Neural progenitor cell (in vitro differentiated cells): ENCODE data around the gene SMYD3. TPM values are rescaled to one million over a fixed set of nuclear protein-coding genes. Genes with fewer than 3 reads are reported as not detected.

ENCODE experiments used
- DNase-seq: peaks from one replicate; pipeline ENCODE4 v3.0.0-alpha.2; 2016; ENCODE audit warnings: low spot score
- H2AFZ ChIP-seq: fragments of 200-600 bp; sonication (generic); replicated peaks from 2 replicates; pipeline ENCODE4 v1.6.1; 2016; ENCODE audit warnings: antibody characterized with exemption
- H3F3A ChIP-seq: fragments of 200-600 bp; sonication (generic); 2 replicates; pipeline ENCODE4 v1.6.1; 2016; ENCODE audit warnings: antibody characterized with exemption, low read depth
- H3K27ac ChIP-seq: fragments of 200-600 bp; sonication (generic); 2 replicates; pipeline ENCODE4 v1.5.1; 2016; ENCODE audit warnings: mild to moderate bottlenecking
- H3K27me3 ChIP-seq: fragments of 200-600 bp; sonication (generic); 2 replicates; pipeline ENCODE4 v1.6.1; 2016; ENCODE audit warnings: mild to moderate bottlenecking, moderate library complexity
- H3K36me3 ChIP-seq: fragments of 200-600 bp; sonication (generic); 2 replicates; pipeline ENCODE4 v1.5.1; 2016
- H3K4me1 ChIP-seq: fragments of 200-600 bp; sonication (generic); 2 replicates; pipeline ENCODE4 v1.6.1; 2016; ENCODE audit warnings: mixed run types
- H3K4me2 ChIP-seq: fragments of 200-600 bp; sonication (generic); 2 replicates; pipeline ENCODE4 v1.6.1; 2016
- H3K4me3 ChIP-seq: fragments of 200-600 bp; sonication (generic); 2 replicates; pipeline ENCODE4 v1.5.1; 2016
- H3K79me2 ChIP-seq: fragments of 200-600 bp; sonication (generic); 2 replicates; pipeline ENCODE4 v1.6.1; 2016; ENCODE audit warnings: low read depth
- H3K9ac ChIP-seq: fragments of 200-600 bp; sonication (generic); 2 replicates; pipeline ENCODE4 v1.6.1; 2016
- H3K9me3 ChIP-seq: fragments of 200-600 bp; sonication (generic); 2 replicates; pipeline ENCODE4 v1.5.1; 2016; ENCODE audit warnings: low read depth
- H4K20me1 ChIP-seq: fragments of 200-600 bp; sonication (generic); 2 replicates; pipeline ENCODE4 v1.6.1; 2016; ENCODE audit warnings: low read depth
- H3K27ac Mint-ChIP-seq: 3 replicates; pipeline ENCODE4 v1.8.0; 2021; ENCODE audit warnings: mixed read lengths
- H3K27me3 Mint-ChIP-seq: 2 replicates; pipeline ENCODE4 v1.8.0; 2022; ENCODE audit warnings: low read depth, mild to moderate bottlenecking, inconsistent platforms, moderate library complexity, mixed read lengths; ENCODE audit not compliant: insufficient read depth
- H3K36me3 Mint-ChIP-seq: 3 replicates; pipeline ENCODE4 v1.8.0; 2021; ENCODE audit warnings: mixed read lengths
- H3K4me1 Mint-ChIP-seq: 3 replicates; pipeline ENCODE4 v1.8.0; 2021; ENCODE audit warnings: mixed read lengths
- H3K4me3 Mint-ChIP-seq: 3 replicates; pipeline ENCODE4 v1.8.0; 2021; ENCODE audit warnings: mild to moderate bottlenecking, moderate library complexity, mixed read lengths
- H3K9me3 Mint-ChIP-seq: 3 replicates; pipeline ENCODE4 v1.8.0; 2020; ENCODE audit warnings: mixed read lengths
- EZH2 ChIP-seq: fragments of 200-600 bp; sonication (generic); IDR thresholded peaks from 2 replicates; pipeline ENCODE4 v1.6.1; 2017; ENCODE audit warnings: antibody characterized with exemption, mild to moderate bottlenecking, moderate library complexity
- EZH2phosphoT487 ChIP-seq: fragments of 200-600 bp; sonication (generic); IDR thresholded peaks from 2 replicates; pipeline ENCODE4 v1.6.1; 2017; ENCODE audit warnings: antibody characterized with exemption
- total RNA-seq: library from RNA; depleted of rRNA; stranded (reverse); fragments of >200 nt; gene quantifications from 2 replicates; pipeline ENCODE4 v1.2.3, GENCODE V29; 2015; ENCODE audit warnings: low replicate concordance
- TF ChIP-seq, protein P1 (sequence below): fragments of 200-600 bp; sonication (generic); IDR thresholded peaks from 2 replicates; pipeline ENCODE4 v1.5.1; 2017; ENCODE audit warnings: antibody characterized with exemption, mild to moderate bottlenecking

SMYD3 gene
- total RNA-seq: 40.5 and 43.2 TPM in 2 replicates

DNA sequence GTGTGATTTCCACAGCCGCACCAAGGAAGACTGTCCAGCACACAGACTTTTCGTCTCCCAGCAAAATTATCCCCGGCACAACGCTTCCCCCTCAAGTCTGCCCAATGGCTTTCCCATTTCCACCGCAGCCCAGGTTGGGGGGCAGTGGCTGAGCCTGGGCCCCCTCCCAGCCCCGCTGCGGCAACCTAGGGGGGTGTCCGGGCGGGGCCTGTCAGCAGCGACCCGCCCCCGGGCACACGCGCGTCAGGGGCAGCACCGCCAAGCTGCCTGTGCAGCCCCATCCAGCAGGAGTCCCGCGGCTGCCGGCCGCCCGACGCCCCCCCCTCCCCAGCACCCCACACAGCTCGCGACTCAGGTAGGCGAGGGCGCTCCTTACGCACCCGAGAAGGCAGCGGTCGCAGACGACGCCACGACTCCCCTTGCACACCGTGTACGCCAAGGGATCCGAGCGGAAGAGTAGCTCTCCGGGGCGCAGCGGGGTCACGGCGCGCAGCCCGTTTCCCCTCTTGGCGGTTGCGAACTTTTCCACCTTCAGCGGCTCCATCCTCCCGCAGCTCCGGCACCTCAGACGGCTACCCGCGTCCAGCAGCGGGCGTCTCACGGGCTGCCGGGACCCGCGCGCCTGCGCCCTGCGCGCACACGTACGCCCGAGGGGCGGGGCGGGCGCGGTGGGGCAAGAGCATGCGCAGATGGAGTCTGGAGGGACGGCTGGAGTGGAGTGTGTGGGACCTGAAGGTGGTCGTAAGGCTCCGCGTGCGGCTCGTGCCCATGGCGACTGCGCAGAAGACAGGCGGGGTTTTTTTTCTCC lies at the start of gene SMYD3:
TSS of gene SMYD3 (minus strand) at position 606 of the 808 bp plus-strand sequence.
- no peaks in the 10 kb centered on the region for H3F3A ChIP-seq
- Mint-ChIP-seq H3K4me1 (peaks cover 15% of the 10 kb centered on the region), H3K36me3 (peaks cover 4% of the 10 kb centered on the region), H3K27me3 (peaks cover 9% of the 10 kb centered on the region), H3K4me3 (peak within 1 kb of the TSS; percentile 87), H3K27ac (peak within 1 kb of the TSS; percentile 6), H3K9me3 (no peaks in the 10 kb centered on the region)
- TF ChIP-seq EZH2phosphoT487: no peak
- TF ChIP-seq, protein P1, sequence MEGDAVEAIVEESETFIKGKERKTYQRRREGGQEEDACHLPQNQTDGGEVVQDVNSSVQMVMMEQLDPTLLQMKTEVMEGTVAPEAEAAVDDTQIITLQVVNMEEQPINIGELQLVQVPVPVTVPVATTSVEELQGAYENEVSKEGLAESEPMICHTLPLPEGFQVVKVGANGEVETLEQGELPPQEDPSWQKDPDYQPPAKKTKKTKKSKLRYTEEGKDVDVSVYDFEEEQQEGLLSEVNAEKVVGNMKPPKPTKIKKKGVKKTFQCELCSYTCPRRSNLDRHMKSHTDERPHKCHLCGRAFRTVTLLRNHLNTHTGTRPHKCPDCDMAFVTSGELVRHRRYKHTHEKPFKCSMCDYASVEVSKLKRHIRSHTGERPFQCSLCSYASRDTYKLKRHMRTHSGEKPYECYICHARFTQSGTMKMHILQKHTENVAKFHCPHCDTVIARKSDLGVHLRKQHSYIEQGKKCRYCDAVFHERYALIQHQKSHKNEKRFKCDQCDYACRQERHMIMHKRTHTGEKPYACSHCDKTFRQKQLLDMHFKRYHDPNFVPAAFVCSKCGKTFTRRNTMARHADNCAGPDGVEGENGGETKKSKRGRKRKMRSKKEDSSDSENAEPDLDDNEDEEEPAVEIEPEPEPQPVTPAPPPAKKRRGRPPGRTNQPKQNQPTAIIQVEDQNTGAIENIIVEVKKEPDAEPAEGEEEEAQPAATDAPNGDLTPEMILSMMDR: peak; percentile 29
- no peaks in the 10 kb centered on the region for H3K27me3 ChIP-seq
- peak; percentile 94 for DNase-seq
- H3K4me2 ChIP-seq: peak within 1 kb of the TSS; percentile 82
- peak within 1 kb of the TSS; percentile 94 for H2AFZ ChIP-seq
- H3K36me3 ChIP-seq: no peaks in the 10 kb centered on the region
- peak within 1 kb of the TSS; percentile 83 for H3K4me3 ChIP-seq
- peaks cover 11% of the 10 kb centered on the region for H3K4me1 ChIP-seq
- H3K79me2 ChIP-seq: no peaks in the 10 kb centered on the region
- peak within 1 kb of the TSS; percentile 45 for H3K9ac ChIP-seq
- no peak within 1 kb of the TSS for H3K27ac ChIP-seq
- no peaks in the 10 kb centered on the region for H3K9me3 ChIP-seq
- H4K20me1 ChIP-seq: no peaks in the 10 kb centered on the region

- Mint-ChIP-seq H3K27ac (no peak overlapping the region), H3K27me3 (peaks cover 2% of the 10 kb centered on the region), H3K9me3 (no peaks in the 10 kb centered on the region), H3K4me3 (no peak overlapping the region), H3K36me3 (peaks cover 10% of the 10 kb centered on the region), H3K4me1 (no peaks in the 10 kb centered on the region)
- Histone ChIP-seq H3K9me3 (no peaks in the 10 kb centered on the region), H3K4me2 (no peak overlapping the region), H3K36me3 (no peaks in the 10 kb centered on the region), H3K4me3 (no peak overlapping the region), H3K27ac (no peak overlapping the region), H3K79me2 (peaks cover 11% of the 10 kb centered on the region), H3K9ac (no peak overlapping the region), H4K20me1 (no peaks in the 10 kb centered on the region), H3F3A (no peaks in the 10 kb centered on the region), H3K27me3 (no peaks in the 10 kb centered on the region), H2AFZ (no peak overlapping the region), H3K4me1 (no peaks in the 10 kb centered on the region)
- TF ChIP-seq EZH2 (no peak), EZH2phosphoT487 (no peak)
- TF ChIP-seq, protein P1: no peak
- no peak for DNase-seq
Observed at GRCh38 chr1:246554201-246554600, 47.1 kb upstream of the SMYD3 start.

DNA sequence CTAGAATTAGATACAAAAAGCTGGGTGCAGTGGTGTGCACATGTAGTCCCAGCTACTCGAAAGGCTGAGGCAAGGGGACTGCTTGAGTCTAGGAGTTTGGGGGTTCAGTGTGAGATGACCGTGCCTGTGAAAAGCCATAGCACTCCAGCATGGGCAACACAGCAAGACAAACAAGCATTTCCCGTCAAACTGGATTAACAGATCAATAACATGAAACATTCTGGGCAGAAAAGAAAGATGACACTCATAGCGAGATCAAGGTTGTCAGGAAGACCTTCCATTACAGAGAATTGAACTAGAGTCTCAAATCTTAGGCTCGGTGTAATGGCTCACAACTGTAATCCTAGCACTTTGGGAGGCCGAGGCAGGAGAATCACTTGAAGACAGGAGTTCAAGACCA lies 45.0 kb upstream of the SMYD3 start:
- peaks cover 16% of the 10 kb centered on the region for H3K36me3 ChIP-seq
- Mint-ChIP-seq H3K4me3 (no peak overlapping the region), H3K9me3 (no peaks in the 10 kb centered on the region), H3K36me3 (peaks cover 10% of the 10 kb centered on the region), H3K4me1 (no peaks in the 10 kb centered on the region), H3K27ac (no peak overlapping the region), H3K27me3 (peaks cover 2% of the 10 kb centered on the region)
- H3K27me3 ChIP-seq: no peaks in the 10 kb centered on the region
- H3K4me2 ChIP-seq: no peak overlapping the region
- no peak overlapping the region for H2AFZ ChIP-seq
- TF ChIP-seq, protein P1: no peak
- TF ChIP-seq EZH2phosphoT487: no peak
- TF ChIP-seq EZH2: no peak
- DNase-seq: no peak
- peaks cover 8% of the 10 kb centered on the region for H3K79me2 ChIP-seq
- H4K20me1 ChIP-seq: no peaks in the 10 kb centered on the region
- H3K4me1 ChIP-seq: no peaks in the 10 kb centered on the region
- H3K9ac ChIP-seq: no peak overlapping the region
- H3K27ac ChIP-seq: no peak overlapping the region
- no peaks in the 10 kb centered on the region for H3K9me3 ChIP-seq
- no peaks in the 10 kb centered on the region for H3F3A ChIP-seq
- no peak overlapping the region for H3K4me3 ChIP-seq
